ENCODE measurements around the gene LCN10.

Gene LCN10

DNA sequence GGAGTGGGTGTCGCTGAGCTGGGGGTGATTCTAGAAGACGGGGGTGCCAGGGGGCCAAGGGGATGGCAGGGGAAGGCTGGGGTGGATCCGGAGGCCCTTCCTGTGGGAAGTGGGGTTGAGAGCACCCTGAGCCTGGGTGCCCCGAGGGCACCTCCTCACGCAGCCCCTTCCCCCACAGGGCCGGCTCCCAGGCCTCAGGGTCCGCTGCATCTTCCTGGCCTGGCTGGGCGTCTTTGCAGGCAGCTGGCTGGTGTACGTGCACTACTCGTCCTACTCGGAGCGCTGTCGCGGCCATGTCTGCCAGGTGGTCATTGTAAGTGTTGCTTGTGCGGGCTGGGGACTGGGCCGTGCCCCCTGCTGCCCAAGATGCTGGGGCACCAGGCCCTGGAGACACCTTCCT lies 25.3 kb downstream of the LCN10 start:
- no peak overlapping the region for H3K4me3 ChIP-seq (ENCODE audit: low read depth, low read length)
- TF ChIP-seq, protein P1, sequence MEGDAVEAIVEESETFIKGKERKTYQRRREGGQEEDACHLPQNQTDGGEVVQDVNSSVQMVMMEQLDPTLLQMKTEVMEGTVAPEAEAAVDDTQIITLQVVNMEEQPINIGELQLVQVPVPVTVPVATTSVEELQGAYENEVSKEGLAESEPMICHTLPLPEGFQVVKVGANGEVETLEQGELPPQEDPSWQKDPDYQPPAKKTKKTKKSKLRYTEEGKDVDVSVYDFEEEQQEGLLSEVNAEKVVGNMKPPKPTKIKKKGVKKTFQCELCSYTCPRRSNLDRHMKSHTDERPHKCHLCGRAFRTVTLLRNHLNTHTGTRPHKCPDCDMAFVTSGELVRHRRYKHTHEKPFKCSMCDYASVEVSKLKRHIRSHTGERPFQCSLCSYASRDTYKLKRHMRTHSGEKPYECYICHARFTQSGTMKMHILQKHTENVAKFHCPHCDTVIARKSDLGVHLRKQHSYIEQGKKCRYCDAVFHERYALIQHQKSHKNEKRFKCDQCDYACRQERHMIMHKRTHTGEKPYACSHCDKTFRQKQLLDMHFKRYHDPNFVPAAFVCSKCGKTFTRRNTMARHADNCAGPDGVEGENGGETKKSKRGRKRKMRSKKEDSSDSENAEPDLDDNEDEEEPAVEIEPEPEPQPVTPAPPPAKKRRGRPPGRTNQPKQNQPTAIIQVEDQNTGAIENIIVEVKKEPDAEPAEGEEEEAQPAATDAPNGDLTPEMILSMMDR (IDR thresholded peaks at IDR 0.05; ENCODE audit: low read depth, low read length) = no peak
- TF ChIP-seq POLR2A (IDR thresholded peaks at IDR 0.05; ENCODE audit: extremely low read depth, insufficient read length) (no peak), MYC (IDR thresholded peaks at IDR 0.05; ENCODE audit: low read depth, low read length) (no peak)
- TF ChIP-seq, protein P2, sequence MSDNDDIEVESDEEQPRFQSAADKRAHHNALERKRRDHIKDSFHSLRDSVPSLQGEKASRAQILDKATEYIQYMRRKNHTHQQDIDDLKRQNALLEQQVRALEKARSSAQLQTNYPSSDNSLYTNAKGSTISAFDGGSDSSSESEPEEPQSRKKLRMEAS (IDR thresholded peaks at IDR 0.05; ENCODE audit: low read depth, low read length) = no peak
- no peak for DNase-seq (ENCODE audit: low read depth)

DNA sequence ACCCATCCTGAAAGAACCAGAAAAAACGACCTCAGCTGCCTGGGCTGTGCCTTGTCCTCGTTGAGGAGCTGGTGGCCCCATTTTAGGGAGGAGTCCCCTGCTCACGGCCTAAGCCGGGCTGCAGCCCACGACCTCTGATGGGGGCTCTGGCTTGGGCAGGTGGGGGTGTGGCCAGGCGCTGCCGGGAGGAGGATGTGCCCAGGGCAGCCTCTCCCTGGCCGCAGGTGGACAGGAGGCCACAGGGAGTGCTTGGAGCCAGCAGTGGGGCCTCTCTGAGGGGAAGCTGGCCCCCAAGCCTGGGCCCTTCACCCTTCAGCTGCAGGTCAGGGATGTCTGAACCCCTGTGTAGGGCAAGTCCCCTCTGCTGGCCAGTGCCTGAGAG lies 27.9 kb downstream of the LCN10 start:
- no peak for DNase-seq (ENCODE audit: low read depth)

DNA sequence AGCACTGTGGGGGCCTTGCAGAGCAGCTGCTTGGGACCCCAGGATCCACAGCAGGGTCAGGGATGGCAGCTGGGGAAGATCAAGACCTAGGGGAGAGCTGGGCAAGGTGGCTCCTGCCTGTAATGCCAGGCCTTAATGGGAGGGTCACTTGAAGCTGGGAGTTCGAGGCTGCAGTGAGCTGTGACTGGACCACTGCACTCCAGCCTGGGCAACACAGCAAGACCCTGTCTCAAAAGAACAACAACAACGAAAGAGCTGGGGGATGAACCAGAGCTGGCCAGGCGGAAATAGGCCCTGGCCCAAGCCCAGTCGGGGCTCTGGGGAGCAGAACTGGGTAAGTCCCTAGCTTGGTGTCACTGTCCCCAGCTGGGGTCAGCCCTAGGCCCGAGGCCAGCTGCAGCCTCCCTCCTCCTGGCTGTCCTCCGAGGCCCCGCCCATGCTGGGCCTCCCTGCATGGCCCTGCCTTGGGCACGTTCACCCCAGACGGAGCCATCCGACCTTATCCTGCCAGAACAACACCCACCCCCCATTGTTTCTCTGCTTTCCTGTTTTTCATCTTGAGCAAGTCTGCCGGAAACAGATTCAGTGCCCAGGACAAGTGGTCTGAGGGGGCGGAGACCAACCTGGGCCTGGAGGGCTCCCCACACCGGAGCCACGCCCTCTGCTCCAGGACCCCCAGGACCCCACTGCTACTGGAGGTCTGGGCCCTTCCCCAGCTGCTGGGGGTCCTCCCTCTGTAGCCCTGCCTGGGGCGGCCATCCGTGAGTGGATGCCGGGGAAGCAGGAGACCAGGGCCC lies 28.4 kb downstream of the LCN10 start:
- no peak for TF ChIP-seq MYC (IDR thresholded peaks at IDR 0.05; ENCODE audit: low read depth, low read length)
- no peak for TF ChIP-seq POLR2A (IDR thresholded peaks at IDR 0.05; ENCODE audit: extremely low read depth, insufficient read length)
- TF ChIP-seq, protein P1 (IDR thresholded peaks at IDR 0.05; ENCODE audit: low read depth, low read length) = no peak
- TF ChIP-seq, protein P2 (IDR thresholded peaks at IDR 0.05; ENCODE audit: low read depth, low read length) = no peak
- no peak overlapping the region for H3K4me3 ChIP-seq (ENCODE audit: low read depth, low read length)
- DNase-seq (ENCODE audit: low read depth) = no peak

More for the DNA sequence above, 27.9 kb downstream of the LCN10 start:
- TF ChIP-seq, protein P1 (IDR thresholded peaks at IDR 0.05; ENCODE audit: low read depth, low read length) = no peak
- TF ChIP-seq, protein P2 (IDR thresholded peaks at IDR 0.05; ENCODE audit: low read depth, low read length) = no peak
- TF ChIP-seq POLR2A (IDR thresholded peaks at IDR 0.05; ENCODE audit: extremely low read depth, insufficient read length) = no peak
- no peak overlapping the region for H3K4me3 ChIP-seq (ENCODE audit: low read depth, low read length)

DNA sequence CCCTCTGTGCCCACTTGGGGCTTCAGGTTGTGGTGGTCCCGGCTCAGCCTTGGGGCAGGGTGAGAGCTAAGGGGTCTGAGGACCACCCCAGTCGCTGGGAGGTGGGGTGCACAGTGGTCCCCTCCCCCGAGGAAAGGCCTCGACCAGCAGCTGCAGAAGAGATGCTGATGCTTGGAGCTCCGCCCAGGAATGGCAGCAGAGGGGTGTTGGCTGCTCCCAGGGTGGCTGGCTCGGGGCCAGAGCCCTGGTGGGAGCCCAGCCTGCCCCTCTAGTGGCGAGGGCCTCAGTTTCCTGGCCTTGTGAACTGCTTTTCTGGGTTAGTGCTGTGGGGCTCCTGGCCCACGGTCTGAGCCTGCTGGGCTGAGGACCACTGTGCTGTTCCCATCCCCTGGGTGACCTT lies 29.2 kb downstream of the LCN10 start:
- DNase-seq (ENCODE audit: low read depth) = no peak
- H3K4me3 ChIP-seq (ENCODE audit: low read depth, low read length) = peak overlapping the region; percentile 51
- TF ChIP-seq, protein P2 (IDR thresholded peaks at IDR 0.05; ENCODE audit: low read depth, low read length) = no peak
- TF ChIP-seq, protein P1 (IDR thresholded peaks at IDR 0.05; ENCODE audit: low read depth, low read length) = no peak
- no peak for TF ChIP-seq MYC (IDR thresholded peaks at IDR 0.05; ENCODE audit: low read depth, low read length)
- no peak for TF ChIP-seq POLR2A (IDR thresholded peaks at IDR 0.05; ENCODE audit: extremely low read depth, insufficient read length)

DNA sequence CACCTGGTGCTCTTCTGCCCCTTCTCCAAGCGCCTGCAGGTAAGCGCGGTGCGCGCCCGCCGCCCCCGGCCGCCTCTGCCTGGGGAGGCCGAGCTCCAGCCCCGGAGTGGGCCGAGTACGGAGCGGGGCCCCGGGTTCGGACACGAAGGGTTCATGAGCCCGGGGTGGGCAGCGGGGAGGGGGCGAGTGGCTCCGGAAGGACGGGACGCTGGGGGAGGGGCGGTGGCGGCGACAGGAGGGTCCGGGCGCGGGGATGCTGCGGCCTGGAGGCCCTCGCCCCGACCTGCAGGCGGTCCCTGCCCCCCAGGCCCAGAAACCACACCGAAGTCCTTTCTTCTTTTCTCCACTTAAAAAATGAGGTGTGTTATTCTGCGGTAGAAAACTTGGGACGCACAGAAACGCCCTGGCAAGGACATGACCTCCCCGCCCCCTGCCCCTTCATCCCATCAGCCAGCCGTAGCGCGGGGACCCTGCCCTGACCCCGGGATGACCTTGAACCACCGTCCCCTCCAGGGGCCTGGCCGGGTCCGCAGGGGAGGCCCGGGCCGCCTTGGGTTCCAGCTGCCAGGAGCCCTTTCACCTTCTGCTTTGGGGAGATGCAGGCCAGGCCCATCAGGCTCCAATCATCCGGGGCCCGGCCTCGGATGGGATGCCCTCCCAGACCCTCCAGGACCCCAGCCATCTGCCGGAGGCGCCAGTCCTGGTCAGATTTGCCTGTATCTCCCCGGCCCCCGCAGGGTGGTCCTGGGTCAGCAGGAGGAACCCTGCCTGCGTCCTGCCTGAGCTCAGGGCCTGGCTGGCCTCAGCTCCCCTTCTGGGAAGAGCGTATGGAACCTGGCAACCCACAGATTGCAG lies 29.8 kb downstream of the LCN10 start:
- H3K4me3 ChIP-seq (ENCODE audit: low read depth, low read length) = peak overlapping the region; percentile 51
- TF ChIP-seq, protein P2 (IDR thresholded peaks at IDR 0.05; ENCODE audit: low read depth, low read length) = no peak
- no peak for TF ChIP-seq MYC (IDR thresholded peaks at IDR 0.05; ENCODE audit: low read depth, low read length)
- no peak for TF ChIP-seq POLR2A (IDR thresholded peaks at IDR 0.05; ENCODE audit: extremely low read depth, insufficient read length)
- TF ChIP-seq, protein P1 (IDR thresholded peaks at IDR 0.05; ENCODE audit: low read depth, low read length) = no peak
- DNase-seq (ENCODE audit: low read depth) = no peak
